ENCODE measurements around the gene KANSL2. TPM values are rescaled to one million over a fixed set of nuclear protein-coding genes. Genes with fewer than 3 reads are reported as not detected.

KANSL2 gene
- total and polyA plus RNA-seq, 9 of the 15 experiments (the other 6 are each of a cell fraction or from before 2014, with no cell fraction given), result 41.1 to 89.8 (median 55.4) TPM

- H3K4me2 ChIP-seq (ENCODE audit: insufficient read depth, low read length), result no peak overlapping the region
- WGBS (ENCODE audit: insufficient coverage, low coverage, missing lambda C conversion rate), result 96% methylated on average over 7 of the region's 8 CpGs
- TSS peak; percentile 4 for BruUV-seq (replicated peaks)
- H3K9me3 ChIP-seq (replicated peaks; ENCODE audit: control insufficient read depth, insufficient read depth, low read depth, low read length), result no peaks in the 10 kb centered on the region
- POLR2A ChIA-PET, result interaction anchor here (0.6 to 5.3 kb wide), 6 partner anchors 8 to 160 kb away, joined by 3 to 45 read pairs (median 6); partner anchors contain the start of gene KANSL2
- TF ChIP-seq KAT7 (CRISPR knock-in tag; IDR thresholded peaks at IDR 0.05; ENCODE audit: borderline replicate concordance) (no peak), ERF (CRISPR knock-in tag; IDR thresholded peaks at IDR 0.05) (no peak), KLF1 (tag; IDR thresholded peaks at IDR 0.05) (no peak), ZNF785 (CRISPR knock-in tag; IDR thresholded peaks at IDR 0.05) (no peak), NRF1 (conservative IDR thresholded peaks at IDR 0.05 in 1 of 2, IDR thresholded peaks at IDR 0.05 in 1 of 2) (no peak), NFRKB (IDR thresholded peaks at IDR 0.05; ENCODE audit: low read depth) (no peak), ZNF133 (CRISPR knock-in tag; IDR thresholded peaks at IDR 0.05) (no peak), U2AF2 (optimal IDR thresholded peaks at IDR 0.05; ENCODE audit: low read depth, low read length) (no peak), DNMT1 (IDR thresholded peaks at IDR 0.05) (no peak), KLF10 (CRISPR knock-in tag; IDR thresholded peaks at IDR 0.05) (no peak), ZBTB9 (CRISPR knock-in tag; IDR thresholded peaks at IDR 0.05) (no peak), PKNOX1 (IDR thresholded peaks at IDR 0.05) (no peak), RREB1 (CRISPR knock-in tag; IDR thresholded peaks at IDR 0.05) (no peak)
- ATAC-seq, result no peak
- H3K4me3 ChIP-seq, result no peak overlapping the region
- no peak for DNase-seq (ENCODE audit: extremely low read depth in 1 of 4, low spot score in 3 of 4)
- no peak overlapping the region for H3K27ac ChIP-seq (ENCODE audit: extremely low read depth, low read depth, low read length)
- no peaks in the 10 kb centered on the region for H3K9me1 ChIP-seq (ENCODE audit: control insufficient read depth, insufficient read depth, low read length)
- no peak for FAIRE-seq
- peaks cover 44% of the 10 kb centered on the region for H3K79me2 ChIP-seq (ENCODE audit: control insufficient read depth, insufficient read depth, low read length)
- no peak overlapping the region for H2AFZ ChIP-seq (ENCODE audit: low read depth, low read length)
- intact Hi-C loops (cut with micrococcal nuclease) (no loop called here), in situ Hi-C loops (cut with MboI) (no loop called here)
- H3K9ac ChIP-seq (ENCODE audit: insufficient read depth in 1 of 2, low read depth in 2 of 2, low read length in 2 of 2), result no peak overlapping the region
- no peaks in the 10 kb centered on the region for H3K27me3 ChIP-seq (ENCODE audit: control insufficient read depth in 2 of 2, insufficient read depth in 2 of 2, low read length in 2 of 2)
- no peaks in the 10 kb centered on the region for H4K20me1 ChIP-seq (replicated peaks; ENCODE audit: control insufficient read depth, insufficient read depth, low read length)
- H3K36me3 ChIP-seq (ENCODE audit: control insufficient read depth, insufficient read depth, low read length), result peaks cover 90% of the 10 kb centered on the region
- CTCF ChIA-PET (ENCODE audit: low intra/inter-chr PET ratio), result no interaction called here
- H3K4me1 ChIP-seq (replicated peaks in 1 of 2; ENCODE audit: control insufficient read depth in 2 of 2, insufficient read depth in 2 of 2, low read length in 2 of 2), result no peaks in the 10 kb centered on the region
Observed at GRCh38 chr12:48671231-48671856, 10.7 kb downstream of the KANSL2 start.

All from K562 (cell line).